SK-N-SH (cell line): ENCODE data around the gene LSM14B. TPM values are rescaled to one million over a fixed set of nuclear protein-coding genes. Genes with fewer than 3 reads are reported as not detected.

Experiments used
- CTCF ChIA-PET: fragments of 300-600, 350-600 bp; formaldehyde crosslinking; extraction: SDS; loops from one replicate; lab custom pipeline; 2021; lab: Yijun Ruan, JAX
- POLR2A ChIA-PET: fragments of 350-600 bp; sonication (Branson Sonifier 250); formaldehyde crosslinking; extraction: SDS; loops from one replicate; lab custom pipeline; 2020; ENCODE audit warnings: antibody characterized with exemption, inconsistent platforms; lab: Yijun Ruan, JAX
- DNase-seq: peaks from one replicate; pipeline ENCODE4 v3.0.0; 2012
- H2AFZ ChIP-seq: fragments of 200-600 bp; sonication (generic); 2 replicates; pipeline ENCODE4 v1.8.1; 2016; ENCODE audit warnings: antibody characterized with exemption, mild to moderate bottlenecking, low read depth
- H3F3A ChIP-seq: fragments of 200-600 bp; sonication (generic); replicated peaks from 2 replicates; pipeline ENCODE3; 2016; ENCODE audit warnings: antibody characterized with exemption, mild to moderate bottlenecking; ENCODE audit not compliant: insufficient read depth
- H3K27ac ChIP-seq, 2 experiments: fragments of 200-500 bp in 1 of 2; fragments of 200-600 bp in 1 of 2; sonication (Bioruptor generic) in 1 of 2; sonication (generic), shearing (Covaris generic) in 1 of 2; 2 replicates each; pipeline versions ENCODE4 v1.5.1 to v1.6.1; 2014 to 2016; ENCODE audit warnings: low read depth in 2 of 2, inconsistent platforms in 1 of 2, low read length in 1 of 2, mild to moderate bottlenecking in 1 of 2, mixed read lengths in 1 of 2
- H3K27me3 ChIP-seq: fragments of 200-600 bp; sonication (generic), shearing (Covaris generic); 2 replicates; pipeline ENCODE4 v1.6.1; 2016; ENCODE audit warnings: mixed run types; ENCODE audit not compliant: insufficient read depth
- H3K36me3 ChIP-seq, 2 experiments: fragments of 200-500 bp in 1 of 2; fragments of 200-600 bp in 1 of 2; sonication (Bioruptor generic) in 1 of 2; sonication (generic) in 1 of 2; replicated peaks in 1 of 2; 2 replicates each; pipeline versions ENCODE3 to v1.5.1; 2014 to 2016; ENCODE audit warnings: low read length in 1 of 2, mild to moderate bottlenecking in 1 of 2; ENCODE audit not compliant: insufficient read depth in 2 of 2, control insufficient read depth in 1 of 2
- H3K4me1 ChIP-seq, 2 experiments: fragments of 200-500 bp in 1 of 2; fragments of 200-600 bp in 1 of 2; sonication (Bioruptor generic) in 1 of 2; sonication (generic), shearing (Covaris generic) in 1 of 2; 2 replicates each; pipeline versions ENCODE4 v1.5.1 to v1.6.1; 2014 to 2016; ENCODE audit warnings: low read depth in 1 of 2, low read length in 1 of 2, mixed run types in 1 of 2; ENCODE audit not compliant: insufficient read depth in 2 of 2, control insufficient read depth in 1 of 2
- H3K4me2 ChIP-seq: fragments of 200-600 bp; sonication (generic), shearing (Covaris generic); 2 replicates; pipeline ENCODE4 v1.6.1; 2017; ENCODE audit warnings: mixed run types
- H3K4me3 ChIP-seq, 2 experiments: fragments of 200-500 bp in 1 of 2; fragments of 200-600 bp in 1 of 2; sonication (Bioruptor generic) in 1 of 2; sonication (generic), shearing (Covaris generic) in 1 of 2; 2 replicates each; pipeline versions ENCODE4 v1.5.1 to v1.8.1; 2014 to 2016; ENCODE audit warnings: low read depth in 2 of 2, inconsistent platforms in 1 of 2, low read length in 1 of 2, mild to moderate bottlenecking in 1 of 2, mixed read lengths in 1 of 2, moderate library complexity in 1 of 2
- H3K79me2 ChIP-seq: fragments of 200-600 bp; sonication (generic); 2 replicates; pipeline ENCODE4 v1.8.1; 2017; ENCODE audit warnings: mild to moderate bottlenecking; ENCODE audit not compliant: insufficient read depth
- H3K9ac ChIP-seq: fragments of 200-600 bp; sonication (generic); 2 replicates; pipeline ENCODE4 v1.6.1; 2017; ENCODE audit warnings: mixed run types
- H3K9me2 ChIP-seq: fragments of 200-600 bp; sonication (generic); 2 replicates; pipeline ENCODE4 v1.6.1; 2017; ENCODE audit warnings: mixed run types
- H3K9me3 ChIP-seq: fragments of 200-600 bp; sonication (generic); 2 replicates; pipeline ENCODE4 v1.6.1; 2017; ENCODE audit warnings: mixed run types, mild to moderate bottlenecking, moderate library complexity
- H4K20me1 ChIP-seq: fragments of 200-600 bp; sonication (generic); 2 replicates; pipeline ENCODE4 v1.6.1; 2017; ENCODE audit warnings: mild to moderate bottlenecking, mixed run types; ENCODE audit not compliant: insufficient read depth
- EP300 ChIP-seq, 2 experiments: IDR thresholded peaks; 2 replicates each; pipeline versions ENCODE4 v1.4.0 to v1.6.1; 2012; ENCODE audit warnings: borderline replicate concordance in 1 of 2, low read depth in 1 of 2, low read length in 1 of 2
- FOSL2 ChIP-seq: IDR thresholded peaks from 2 replicates; pipeline ENCODE4 v1.4.0; 2012; ENCODE audit warnings: low read depth, mild to moderate bottlenecking, moderate library complexity, borderline replicate concordance
- GABPA ChIP-seq: IDR thresholded peaks from 2 replicates; pipeline ENCODE4 v1.4.0; 2012; ENCODE audit warnings: low read depth, mild to moderate bottlenecking
- GATA2 ChIP-seq: sonication (generic); formaldehyde crosslinking; IDR thresholded peaks from 2 replicates; pipeline ENCODE4 v1.5.0; 2020; ENCODE audit warnings: mild to moderate bottlenecking, missing genetic modification reagents
- MAX ChIP-seq: IDR thresholded peaks from 2 replicates; pipeline ENCODE4 v1.4.0; 2012; ENCODE audit warnings: low read depth
- MEF2A ChIP-seq: IDR thresholded peaks from 2 replicates; pipeline ENCODE4 v1.4.0; 2012; ENCODE audit warnings: low read depth, borderline replicate concordance
- MXI1 ChIP-seq: IDR thresholded peaks from 2 replicates; pipeline ENCODE4 v1.6.1; 2012; ENCODE audit warnings: mild to moderate bottlenecking, low read depth, low read length, improper control_type of control experiment
- NFIC ChIP-seq: IDR thresholded peaks from 2 replicates; pipeline ENCODE4 v1.4.0; 2012; ENCODE audit warnings: borderline replicate concordance
- NRF1 ChIP-seq: IDR thresholded peaks from 2 replicates; pipeline ENCODE4 v1.6.1; 2012; ENCODE audit warnings: low read depth, mild to moderate bottlenecking, low read length
- RAD21 ChIP-seq: IDR thresholded peaks from 2 replicates; pipeline ENCODE4 v1.6.1; 2012; ENCODE audit warnings: mild to moderate bottlenecking, low read length
- RCOR1 ChIP-seq: fragments of 150-350 bp; IDR thresholded peaks from 2 replicates; pipeline ENCODE4 v1.6.1; 2017; ENCODE audit warnings: antibody characterized with exemption, low read length
- REST ChIP-seq: IDR thresholded peaks from 2 replicates; pipeline ENCODE4 v1.6.1; 2012; ENCODE audit warnings: mild to moderate bottlenecking, low read depth, low read length, moderate library complexity
- RFX5 ChIP-seq: IDR thresholded peaks from 2 replicates; pipeline ENCODE4 v1.6.1; 2012; ENCODE audit warnings: mild to moderate bottlenecking, improper control_type of control experiment, low read length
- RXRA ChIP-seq: IDR thresholded peaks from 2 replicates; pipeline ENCODE4 v1.4.0; 2012; ENCODE audit warnings: low read depth, mild to moderate bottlenecking, borderline replicate concordance
- SIN3A ChIP-seq: IDR thresholded peaks from 2 replicates; pipeline ENCODE4 v1.6.1; 2012; ENCODE audit warnings: low read depth, mild to moderate bottlenecking, low read length, moderate library complexity, borderline replicate concordance
- TCF12 ChIP-seq: IDR thresholded peaks from 2 replicates; pipeline ENCODE4 v1.4.0; 2012
- TEAD4 ChIP-seq: IDR thresholded peaks from 2 replicates; pipeline ENCODE4 v1.4.0; 2012; ENCODE audit warnings: mild to moderate bottlenecking, borderline replicate concordance; ENCODE audit not compliant: insufficient read depth
- YY1 ChIP-seq: IDR thresholded peaks from 2 replicates; pipeline ENCODE4 v1.4.0; 2012; ENCODE audit warnings: low read depth, mild to moderate bottlenecking
- ZBTB33 ChIP-seq: IDR thresholded peaks from 2 replicates; pipeline ENCODE4 v1.4.0; 2012; ENCODE audit warnings: low read depth, borderline replicate concordance
- WGBS: methylation state at CpG from one replicate; pipeline ENCODE4 v1.1.6; 2017; ENCODE audit warnings: low lambda C conversion rate; 5-methylcytosine and 5-hydroxymethylcytosine counted together
- polyA plus RNA-seq, 3 experiments: library from polyadenylated mRNA; depleted of rRNA; stranded (reverse); fragments of >200 nt; gene quantifications; 2 replicates each; pipeline ENCODE4 v1.2.3, GENCODE V29; 2012

The LSM14B gene
- polyA plus RNA-seq, 1 of the 3 experiments (the other 2 are of a cell fraction), result 64.6 TPM

DNA sequence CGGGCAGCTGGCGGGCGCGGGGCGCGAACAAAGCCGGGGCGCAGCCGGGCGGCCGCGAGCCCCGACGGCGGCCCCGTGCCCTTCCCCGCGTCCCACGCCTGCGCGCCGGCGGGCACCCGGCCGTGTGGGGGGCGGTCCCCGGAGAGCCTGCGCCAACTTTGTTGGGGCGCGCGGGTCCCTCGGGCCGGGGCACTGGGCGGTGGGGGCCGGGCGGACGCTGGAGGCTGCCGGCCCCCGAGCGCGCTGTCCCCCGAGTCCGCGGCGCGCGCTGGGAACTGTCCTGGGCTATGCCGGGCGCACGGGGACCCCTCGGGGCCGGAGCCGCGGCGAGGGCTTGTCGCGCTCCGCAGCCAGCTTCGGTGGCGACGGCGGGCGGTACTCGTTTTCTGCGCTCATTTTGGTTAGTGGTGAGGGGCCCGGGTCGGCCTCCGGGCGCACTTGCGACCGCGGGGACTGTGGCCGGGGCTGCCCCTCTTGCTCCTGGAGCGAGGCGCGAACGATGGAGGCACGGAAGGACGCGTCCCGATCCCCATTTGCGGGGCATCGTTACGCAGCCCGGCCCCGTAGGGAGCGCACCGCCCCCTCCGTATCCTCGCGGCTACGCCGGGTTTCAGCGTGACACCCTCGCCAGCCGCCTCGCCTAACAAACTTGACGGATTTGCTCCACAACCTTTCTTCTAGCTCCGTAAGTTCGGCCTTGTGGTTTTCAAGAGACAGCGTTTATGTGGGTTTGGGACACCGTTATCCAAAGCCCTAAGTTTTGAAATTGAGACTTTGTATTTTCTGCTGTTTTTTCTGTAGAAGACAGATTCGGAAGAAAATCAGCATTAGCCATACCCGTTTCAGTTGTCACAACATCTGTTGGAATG is 21.9 kb downstream of the LSM14B start:
- Histone ChIP-seq H3K4me2 (peak overlapping the region; percentile 71), H3K4me3 (peak overlapping the region; percentile 53 to 92), H3K4me1 (peaks cover 5 to 27% of the 10 kb centered on the region in 2 experiments; a peak in 3 of 4 replicates), H3K9ac (peak overlapping the region; percentile 69; the same call in 1 of the 2 replicates), H3K79me2 (peaks cover 86% of the 10 kb centered on the region), H4K20me1 (peaks cover 82% of the 10 kb centered on the region), H3K9me3 (no peaks in the 10 kb centered on the region), H3K27me3 (no peaks in the 10 kb centered on the region), H3K36me3 (peaks cover 14 to 16% of the 10 kb centered on the region in 2 experiments), H3K27ac (peak overlapping the region; percentile 32 to 96; a peak in 3 of 4 replicates)
- ChIA-PET POLR2A (interaction anchor here (0.6 to 1.6 kb wide), 3 partner anchors 23 to 133 kb away, joined by 3 to 4 read pairs (median 3); no protein-coding TSS in a partner anchor), CTCF (interaction anchor here (0.7 to 4.7 kb wide), 8 partner anchors 8 to 134 kb away, joined by 3 to 23 read pairs (median 3); no protein-coding TSS in a partner anchor)
- DNase-seq, result peak; percentile 85
- peak; percentile 84 for TF ChIP-seq MXI1
- peak; percentile 16; the same call in 1 of the 2 replicates for TF ChIP-seq SIN3A
- no peak for TF ChIP-seq RCOR1
- peak; percentile 86 for TF ChIP-seq MAX
- no peak for TF ChIP-seq ZBTB33
- no peak for TF ChIP-seq YY1
- TF ChIP-seq NFIC, result no peak
- TF ChIP-seq RAD21, result no peak; the same call in 1 of the 2 replicates
- no peak for TF ChIP-seq RFX5
- TF ChIP-seq NRF1, result no peak
- TF ChIP-seq, all 33 proteins: peak for 3
- Histone ChIP-seq H2AFZ (no peak overlapping the region; the same call in 1 of the 2 replicates), H3K9me2 (no peaks in the 10 kb centered on the region), H3F3A (no peaks in the 10 kb centered on the region)
- WGBS, result 3% methylated on average over 19 of the region's 104 CpGs

- POLR2A ChIA-PET, result interaction anchor here (1.6 kb wide), 1 partner anchor 135 kb away, joined by 3 read pairs; no protein-coding TSS in a partner anchor
- Histone ChIP-seq H4K20me1 (peaks cover 80% of the 10 kb centered on the region), H3K27ac (no peak overlapping the region), H3K36me3 (peaks cover 2% of the 10 kb centered on the region in 2 experiments), H3K4me3 (no peak overlapping the region), H3K27me3 (no peaks in the 10 kb centered on the region), H3K4me1 (peaks cover 3 to 24% of the 10 kb centered on the region in 2 experiments; a peak in 3 of 4 replicates), H3K4me2 (0 out of 2 replicates have a peak overlapping the region, but pooled peaks have one; percentile 71), H2AFZ (no peak overlapping the region), H3K9me3 (no peaks in the 10 kb centered on the region), H3K79me2 (peaks cover 86% of the 10 kb centered on the region), H3F3A (no peaks in the 10 kb centered on the region), H3K9me2 (no peaks in the 10 kb centered on the region), H3K9ac (no peak overlapping the region)
- 94% methylated on average over 7 of the region's 7 CpGs for WGBS
- CTCF ChIA-PET, result interaction anchor here (1.0 to 4.7 kb wide), 4 partner anchors 11 to 137 kb away, joined by 3 to 23 read pairs (median 10); no protein-coding TSS in a partner anchor
- DNase-seq, result no peak
- TF ChIP-seq NRF1 (no peak), TCF12 (no peak), FOSL2 (no peak), TEAD4 (no peak), GATA2 (CRISPR knock-in tag) (no peak), REST (no peak), RXRA (no peak), EP300 (IDR thresholded peaks at IDR 0.05; ENCODE audit: borderline replicate concordance in 1 of 2, low read depth in 1 of 2, low read length in 1 of 2) (no peak), SIN3A (no peak), MAX (no peak), RAD21 (no peak), MEF2A (no peak), GABPA (no peak)
Measured at GRCh38 chr20:62145688-62146018, 23.4 kb downstream of the LSM14B start.
